Activated CD4-positive, alpha-beta T cell treated with anti-CD3 and anti-CD28 coated beads for 24 hours (primary cell): ENCODE measurements around the gene MVB12B.
A peak's percentile ranks its signal among the peaks of the same experiment; 100 is the strongest.

Experiments
- DNase-seq, 2 donors: peaks; one replicate each; pipeline ENCODE4 v3.0.0-alpha.2; 2020; ENCODE audit warnings: low read depth in 2 of 2

The MVB12B gene

DNA sequence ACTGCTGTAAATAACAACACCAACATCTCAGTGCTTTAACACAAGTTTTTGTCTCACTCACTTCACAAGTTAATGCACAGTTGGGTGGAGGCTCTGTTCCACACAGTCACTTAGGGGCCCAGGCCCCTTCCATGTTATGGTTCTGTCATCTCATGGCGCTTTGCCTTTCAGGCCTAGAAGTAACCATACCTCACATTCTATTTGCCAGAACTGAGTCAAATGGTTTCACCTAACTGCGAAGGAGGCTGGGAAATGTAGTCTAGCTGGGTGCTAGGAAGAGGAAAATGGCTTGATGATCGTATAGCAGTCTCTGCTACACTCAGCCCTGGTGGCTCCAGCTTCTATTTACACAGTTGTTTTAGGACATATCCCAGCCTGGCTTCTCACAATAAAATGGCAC, 23.1 kb upstream of the MVB12B start:
- no peak for DNase-seq

DNA sequence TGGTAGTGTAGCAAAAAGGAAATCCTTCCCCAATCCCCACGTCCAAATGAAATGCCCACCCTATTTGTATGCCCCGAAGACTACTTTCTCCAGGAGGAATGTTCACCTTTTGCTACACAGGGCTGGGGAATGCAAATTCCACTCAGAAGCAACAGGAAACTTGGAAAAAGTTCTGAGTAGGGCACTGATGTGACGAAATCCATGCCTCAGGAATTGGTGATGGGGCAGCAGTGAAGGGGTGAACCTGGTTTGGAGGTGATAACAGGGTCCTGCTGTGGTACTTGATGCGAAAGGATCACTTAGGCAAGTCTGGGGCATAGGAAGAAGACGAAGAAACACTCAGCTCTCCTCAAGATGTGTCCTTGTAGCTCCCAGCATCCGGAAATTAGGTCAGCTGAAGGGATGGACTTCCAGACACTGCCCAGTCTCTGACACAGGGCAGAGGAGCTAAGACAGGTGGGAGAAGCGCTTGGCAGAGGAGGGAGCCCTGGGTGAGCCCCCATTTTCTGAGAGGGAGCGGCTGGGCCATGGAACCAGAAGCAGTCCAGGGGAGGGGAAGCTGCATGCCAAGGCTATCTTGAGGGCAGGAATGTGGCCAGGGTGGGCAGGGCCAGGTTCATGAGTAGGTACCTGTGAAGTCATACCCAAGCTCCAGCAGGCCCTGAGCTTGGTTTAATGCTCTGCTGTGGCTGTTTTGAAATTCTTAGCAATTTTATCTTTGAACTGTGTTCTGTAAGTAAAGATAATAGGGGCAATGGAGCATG, 22.2 kb upstream of the MVB12B start:
- DNase-seq = no peak

DNA sequence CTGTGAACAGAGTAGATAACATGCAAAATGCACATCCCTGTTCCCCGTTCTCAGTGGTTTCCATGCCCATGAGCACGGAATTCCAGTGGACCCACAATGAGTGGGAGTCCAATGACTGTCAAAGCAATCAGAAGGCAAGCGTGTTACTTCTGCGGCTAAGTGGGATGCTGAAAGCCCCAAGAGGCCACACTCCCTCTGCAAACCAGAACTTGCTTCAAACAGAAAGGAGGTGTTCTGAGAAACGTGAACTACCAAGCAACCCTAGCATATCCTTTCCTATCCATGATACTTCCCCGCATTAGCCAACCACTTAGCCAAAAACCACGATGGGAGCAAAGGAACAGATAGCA, 21.7 kb upstream of the MVB12B start:
- DNase-seq = no peak

DNA sequence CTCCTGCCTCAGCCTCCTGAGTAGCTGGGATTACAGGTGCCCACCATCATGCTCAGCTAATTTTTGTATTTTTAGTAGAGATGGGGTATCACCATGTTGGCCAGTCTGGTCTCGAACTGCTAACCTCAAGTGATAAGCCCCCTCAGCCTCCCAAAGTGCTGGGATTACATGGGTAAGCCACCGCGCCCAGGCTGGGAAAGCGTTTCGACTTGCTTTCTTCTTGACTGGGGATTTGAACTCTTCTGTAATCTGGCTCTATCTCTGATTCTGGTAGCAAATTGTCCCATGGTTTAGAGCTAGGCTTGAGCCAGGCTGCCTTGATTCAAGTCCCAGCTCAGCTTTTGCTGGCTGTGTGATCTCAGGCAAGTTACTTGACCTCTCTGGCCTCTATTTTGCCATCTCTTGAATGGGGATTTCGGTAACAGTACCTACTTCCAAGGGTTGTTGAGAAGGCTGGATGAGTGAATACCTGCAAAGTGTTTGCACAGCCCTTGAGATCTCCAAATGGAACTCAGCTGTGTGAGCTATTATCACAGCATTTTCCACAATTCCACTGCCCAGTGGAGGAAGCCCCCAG, 20.5 kb upstream of the MVB12B start:
- no peak for DNase-seq

DNA sequence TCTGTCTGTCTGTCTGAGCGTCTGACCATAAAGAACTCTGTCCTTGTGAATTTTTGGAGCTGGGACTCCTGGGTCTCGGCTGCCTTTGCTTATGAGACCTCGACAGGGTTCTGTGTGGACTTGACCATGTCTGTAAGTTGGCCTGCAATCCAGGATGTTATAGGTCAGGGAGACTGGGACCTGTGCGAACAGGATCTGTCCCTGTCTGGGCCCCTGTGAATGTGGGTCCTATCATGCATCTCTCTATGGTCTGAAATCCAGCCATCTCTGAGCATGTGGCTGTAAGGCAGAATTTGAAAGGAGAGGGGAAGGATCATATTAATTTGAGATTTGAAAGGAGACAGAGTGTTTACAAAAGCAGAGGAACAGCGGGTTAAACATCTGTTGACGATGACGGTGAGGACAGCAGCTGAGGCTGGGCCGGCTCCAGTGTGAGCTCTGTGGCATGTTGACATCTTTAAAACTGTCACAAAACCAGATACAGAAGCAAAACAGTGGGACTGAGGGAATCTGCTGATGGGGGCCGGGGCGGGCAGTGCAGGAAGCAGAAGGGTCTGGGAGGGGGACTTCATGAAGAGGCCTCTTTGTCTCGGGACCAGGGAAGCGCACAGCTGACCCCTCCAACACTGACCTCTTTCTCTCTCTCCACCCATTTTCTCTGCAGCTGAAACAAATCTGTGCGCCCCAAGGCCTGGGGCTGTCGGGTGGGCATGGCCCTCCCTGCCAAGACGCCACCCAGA, 19.1 kb upstream of the MVB12B start:
- DNase-seq = no peak

DNA sequence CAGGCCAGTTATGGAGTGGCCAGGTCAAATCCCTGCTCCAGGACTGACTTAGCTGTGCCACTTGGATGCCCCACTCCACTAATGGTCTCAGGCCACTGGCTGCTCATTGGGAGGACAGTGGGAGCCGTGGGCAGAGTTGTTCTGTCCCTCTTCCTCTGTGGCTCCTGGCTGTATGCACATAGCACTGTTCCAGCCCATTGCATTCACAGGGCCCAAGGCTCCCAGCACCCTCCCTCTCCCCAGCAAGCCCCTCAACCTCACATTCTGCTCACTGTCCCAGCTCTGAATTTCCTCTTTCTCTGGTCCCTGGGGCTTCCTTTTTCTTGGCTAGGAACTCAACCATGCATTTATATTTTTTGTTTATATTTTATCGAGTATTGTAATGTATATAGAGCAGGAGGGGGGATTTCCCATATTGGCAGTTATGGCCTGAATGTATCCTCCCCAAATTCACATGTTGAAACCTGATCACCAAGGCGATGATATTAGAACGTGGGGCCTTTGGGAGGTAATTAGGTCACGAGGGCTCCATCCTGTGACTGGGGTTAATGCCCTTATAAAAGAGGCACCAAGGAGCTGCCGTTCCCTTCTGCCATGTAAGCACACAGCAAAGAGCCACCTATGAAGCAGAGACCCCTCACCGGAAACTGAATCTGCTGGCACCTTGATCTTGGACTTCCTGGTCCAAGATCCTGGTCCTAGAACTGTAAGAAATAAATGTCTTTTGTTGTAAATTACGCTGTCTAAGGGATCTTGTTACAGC, 17.0 kb upstream of the MVB12B start:
- no peak for DNase-seq

DNA sequence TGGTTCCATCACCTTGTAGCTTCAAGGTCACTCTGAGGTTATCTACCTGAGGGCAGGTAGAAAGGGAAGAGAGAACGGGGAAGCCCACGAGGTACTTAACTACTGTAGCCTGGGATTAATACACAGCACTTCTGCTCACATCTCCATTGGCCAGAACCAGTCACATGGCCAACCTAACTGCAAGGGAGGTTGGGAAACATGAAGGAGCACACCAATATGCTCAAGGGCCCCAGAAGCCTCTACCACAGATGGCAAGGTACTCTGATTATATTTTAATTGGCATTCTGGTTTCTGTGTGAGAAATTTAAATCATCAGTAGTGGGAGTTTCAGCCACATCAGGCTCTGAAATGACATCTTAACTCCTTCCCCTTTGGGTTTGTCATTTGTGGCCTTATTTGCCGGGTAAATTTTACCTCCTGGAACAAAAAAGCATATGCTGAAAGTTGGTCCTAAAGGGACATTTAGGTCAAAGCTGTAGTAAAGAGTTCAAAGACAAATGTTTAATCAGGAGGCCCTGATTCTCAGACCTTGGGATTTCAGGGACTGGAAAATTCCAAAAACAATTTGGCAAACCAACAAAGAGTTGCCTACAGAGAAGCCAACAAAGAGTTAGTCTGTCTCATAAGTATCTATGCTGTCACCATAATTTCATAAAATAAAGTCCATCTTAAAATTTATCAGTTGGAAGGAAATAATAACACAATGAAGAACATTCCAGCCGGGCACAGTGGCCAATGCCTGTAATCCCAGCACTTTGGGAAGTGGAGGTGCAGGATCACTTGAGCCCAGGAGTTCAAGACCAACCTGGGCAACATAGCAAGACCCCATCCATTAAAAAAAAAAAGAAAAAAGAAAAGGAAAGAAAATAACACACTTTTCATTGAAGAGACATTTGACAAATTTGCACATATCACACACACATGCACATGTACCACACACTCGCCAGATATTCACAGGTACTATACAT, 13.8 kb upstream of the MVB12B start:
- DNase-seq = no peak

DNA sequence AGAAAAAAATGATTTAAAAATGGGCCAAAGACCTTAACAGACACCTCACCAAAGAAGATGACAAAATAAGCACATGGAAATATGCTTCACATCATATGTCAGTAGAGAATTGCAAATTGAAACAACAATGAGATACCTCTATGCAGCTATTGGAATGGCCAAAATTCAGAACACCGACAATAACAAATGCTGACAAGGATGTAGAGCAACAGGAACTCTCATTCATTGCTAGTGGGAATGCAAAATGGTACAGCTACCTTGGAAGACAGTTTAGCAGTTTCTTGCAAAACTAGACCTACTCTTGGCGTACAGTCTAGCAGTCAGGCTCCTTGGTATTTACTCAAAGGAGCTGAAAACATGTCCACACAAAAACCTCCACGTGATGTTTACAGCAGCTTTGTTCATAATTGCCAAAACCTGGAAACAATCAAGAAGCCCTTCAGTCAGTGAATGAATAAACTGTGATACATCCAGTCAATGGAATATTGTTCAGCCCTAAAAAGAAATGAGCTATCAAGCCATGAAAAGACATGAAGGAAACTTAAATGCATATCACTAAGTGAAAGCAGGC, 10.5 kb upstream of the MVB12B start:
- DNase-seq = no peak

DNA sequence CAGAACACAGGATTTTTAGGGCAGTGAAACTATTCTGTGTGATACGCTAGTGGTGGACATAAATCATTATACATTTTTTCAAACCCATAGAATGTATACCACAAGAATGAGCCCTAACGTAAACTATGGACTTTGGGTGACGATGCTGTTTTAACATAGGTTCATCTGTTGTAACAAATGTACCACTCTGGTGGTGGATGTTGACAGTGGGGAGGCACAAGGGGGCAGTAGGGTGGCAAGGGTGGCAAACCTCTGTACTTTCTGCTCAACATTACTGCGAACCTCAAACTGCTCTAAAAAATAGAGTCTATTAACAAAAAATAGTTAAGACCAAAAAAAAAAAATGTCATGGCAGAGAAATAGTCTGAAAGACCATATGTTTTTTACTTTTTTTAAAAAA, 9.1 kb upstream of the MVB12B start:
- peak in 1 of 2 donors; percentile 9 for DNase-seq

DNA sequence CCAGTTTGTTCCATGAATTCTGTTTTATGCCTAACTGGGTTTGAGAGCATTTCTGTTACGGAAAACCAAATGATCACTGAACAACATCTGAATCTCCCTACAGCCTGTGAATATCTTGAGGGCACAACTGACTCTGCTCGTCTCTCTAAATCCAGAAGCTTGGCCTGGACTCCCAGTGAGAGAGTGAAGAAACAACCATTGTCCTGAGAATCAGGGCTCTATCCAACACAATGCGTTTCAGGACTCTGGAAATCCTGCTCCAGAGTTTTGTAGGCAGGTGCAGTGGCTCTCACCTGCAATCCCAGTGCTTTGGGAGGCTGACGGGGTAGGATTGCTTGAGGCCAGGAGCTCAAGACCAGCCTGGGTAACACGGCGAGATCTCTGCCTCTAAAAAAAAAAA, 7.8 kb upstream of the MVB12B start:
- no peak for DNase-seq

DNA sequence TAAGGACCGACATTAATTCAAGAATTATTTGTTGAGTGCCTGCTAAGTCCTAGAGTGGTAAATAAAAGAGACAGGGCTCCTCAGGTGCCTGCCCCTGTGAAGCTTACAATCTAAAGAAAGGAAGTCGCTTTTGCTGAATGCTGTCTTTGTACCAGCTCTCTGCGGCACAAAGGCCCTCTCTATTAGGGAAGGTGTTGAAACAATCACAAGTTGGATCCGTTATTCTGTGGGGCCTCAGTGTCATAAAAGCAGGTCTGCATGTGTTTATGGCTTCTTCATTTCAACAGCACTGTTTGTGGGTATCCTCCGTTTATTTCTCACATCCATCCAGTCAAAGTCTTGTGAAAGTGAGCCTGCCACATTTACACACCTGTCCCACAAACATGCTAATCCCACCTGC, 7.0 kb upstream of the MVB12B start:
- no peak for DNase-seq

DNA sequence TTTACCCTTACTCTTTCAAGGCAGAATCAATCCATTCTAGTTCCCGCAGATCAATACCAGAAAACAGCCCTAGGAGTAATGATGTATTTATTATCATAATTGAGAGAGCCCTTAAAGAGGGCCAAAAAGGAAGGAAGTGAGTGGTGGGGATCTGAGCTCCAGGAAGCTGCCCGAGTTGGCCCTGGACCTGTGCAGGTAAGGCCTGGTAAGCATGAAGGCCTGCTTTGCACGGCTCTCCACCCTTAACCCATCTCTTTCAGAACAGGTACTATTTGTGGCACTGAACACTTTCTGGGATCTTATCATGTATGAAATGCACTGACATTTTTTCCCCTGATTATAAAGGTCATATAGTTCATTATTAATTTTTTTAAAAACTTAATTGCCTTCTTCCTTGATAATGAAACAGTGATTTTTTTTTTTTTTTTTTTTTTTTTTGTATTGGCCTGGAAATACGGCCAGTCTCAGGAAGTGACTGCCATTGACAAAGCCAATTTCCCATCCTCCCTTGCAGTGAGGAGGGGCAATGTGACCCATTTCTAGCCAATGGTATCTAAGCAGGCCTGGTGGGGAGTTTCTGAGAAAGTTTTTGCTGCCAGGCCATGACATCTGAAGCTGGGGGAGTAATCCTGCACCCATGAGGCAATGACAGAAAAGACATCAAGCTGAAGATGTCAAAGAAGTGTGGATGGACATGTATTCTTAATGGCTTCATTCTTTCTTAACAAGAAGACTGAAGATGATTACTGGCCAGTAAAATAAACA, 6.3 kb upstream of the MVB12B start:
- no peak for DNase-seq

DNA sequence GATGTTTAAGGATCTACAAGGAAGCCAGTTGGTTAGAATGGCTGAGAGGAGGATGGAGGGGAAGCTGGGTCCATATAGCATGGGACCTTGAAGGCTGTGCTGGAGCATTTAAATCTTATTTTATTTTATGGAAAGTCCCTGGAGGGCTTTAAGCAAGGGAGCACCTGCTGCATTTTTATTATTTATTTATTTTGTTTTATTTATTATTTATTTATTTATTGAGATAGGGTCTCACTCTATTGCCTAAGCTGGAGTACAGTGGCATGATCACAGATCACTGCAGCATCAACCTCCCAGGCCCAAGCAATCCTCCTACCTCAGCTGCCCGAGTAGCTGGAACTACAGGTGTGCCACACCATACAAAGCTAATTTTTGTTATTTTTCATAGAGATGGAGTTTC, 4.9 kb upstream of the MVB12B start:
- DNase-seq = no peak

DNA sequence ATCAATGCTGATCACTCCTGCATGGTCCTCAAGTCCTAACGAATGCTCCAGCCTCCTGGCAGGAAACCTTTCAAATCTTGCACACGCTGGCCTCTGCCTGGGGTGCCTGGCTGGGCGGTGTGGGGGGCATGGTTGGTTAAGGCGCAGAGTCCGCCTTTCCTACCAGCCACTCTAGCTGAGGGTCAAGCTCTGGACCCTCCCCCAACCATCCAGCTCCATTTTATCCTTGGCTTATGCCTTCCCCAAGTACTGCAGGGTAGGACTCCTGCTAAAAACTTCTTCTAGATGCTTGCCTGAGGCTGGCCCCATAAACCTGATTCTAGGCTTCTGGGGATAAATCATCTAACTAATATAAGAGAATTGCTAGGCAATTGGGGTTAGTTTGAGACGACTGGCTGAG, 808 bp upstream of the MVB12B start:
- no peak for DNase-seq

DNA sequence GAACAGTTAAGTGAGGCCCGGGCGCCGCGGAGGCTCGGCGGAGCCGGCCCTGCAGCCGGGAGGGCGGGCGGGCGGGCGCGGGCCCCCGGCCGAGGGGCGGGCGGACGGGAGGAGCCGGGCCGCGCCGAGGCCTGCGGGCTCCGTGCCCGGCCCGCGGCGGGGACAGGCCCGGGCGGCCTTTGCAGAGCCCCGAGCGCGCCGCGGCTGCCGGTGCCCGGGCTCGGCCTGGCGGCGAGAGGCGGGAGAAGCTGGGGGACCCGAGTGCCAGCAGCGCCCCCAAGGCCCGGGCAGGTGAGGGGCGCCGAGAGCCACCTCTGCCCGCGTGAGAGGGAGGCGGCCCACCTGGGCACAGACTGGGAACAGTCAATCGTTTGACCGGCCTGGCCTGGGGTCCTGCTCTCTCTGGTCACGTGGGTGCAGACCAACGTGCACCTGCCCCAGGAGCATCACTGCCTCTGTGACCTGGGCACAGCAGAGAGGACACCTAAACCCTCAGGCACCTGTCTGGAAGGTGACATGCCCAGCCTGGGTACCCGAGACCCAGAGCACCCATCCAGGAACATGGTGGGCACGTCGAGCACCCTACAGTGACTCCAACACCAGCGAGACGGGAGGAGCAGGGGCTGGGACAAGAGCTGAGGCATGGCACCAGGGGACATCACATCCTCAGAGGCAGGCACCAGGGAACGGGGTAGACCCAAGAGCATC, 531 bp downstream of the MVB12B start:
- no peak for DNase-seq

DNA sequence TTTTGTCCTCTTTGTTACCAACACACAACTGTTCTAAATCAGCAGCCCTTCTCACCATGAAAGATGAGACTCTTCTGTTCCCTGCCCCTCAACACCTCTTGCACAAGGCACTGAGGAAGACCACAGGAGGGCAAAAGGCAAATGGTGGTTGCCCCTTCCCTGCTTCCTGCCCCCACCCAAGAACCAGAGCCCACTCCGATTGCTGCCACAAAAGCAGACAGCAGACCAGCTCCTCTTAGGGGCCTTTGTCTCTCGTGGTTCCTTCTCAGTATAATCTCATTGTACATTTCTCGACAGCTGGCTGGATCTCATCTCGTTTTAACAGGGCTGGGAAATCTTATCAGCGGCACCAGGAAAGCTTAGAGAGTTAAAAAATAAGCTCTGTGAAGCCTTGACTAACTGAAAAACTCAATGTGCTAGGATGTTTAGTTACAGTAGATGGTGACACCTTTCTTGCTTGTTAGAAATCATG, 1.1 kb downstream of the MVB12B start:
- DNase-seq = no peak

DNA sequence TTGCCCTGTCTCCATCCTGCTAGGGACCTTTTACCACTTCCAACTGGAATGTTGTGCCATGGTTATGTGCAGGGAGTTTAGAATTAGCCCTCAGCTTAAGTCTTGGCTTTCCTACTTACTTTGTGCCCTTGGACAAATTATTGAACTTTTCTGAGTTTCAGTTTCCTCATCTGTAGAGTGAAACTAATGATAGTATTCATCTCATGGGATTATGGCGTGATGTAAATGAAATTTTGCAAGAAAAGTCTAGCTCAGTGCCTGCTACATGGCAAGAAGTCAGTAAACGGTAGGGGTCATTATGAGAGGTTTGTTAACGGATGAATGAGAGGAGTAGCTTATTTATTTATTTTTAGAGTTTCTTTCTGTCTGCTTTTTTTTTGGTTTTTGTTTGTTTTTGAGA, 1.8 kb downstream of the MVB12B start:
- no peak for DNase-seq

DNA sequence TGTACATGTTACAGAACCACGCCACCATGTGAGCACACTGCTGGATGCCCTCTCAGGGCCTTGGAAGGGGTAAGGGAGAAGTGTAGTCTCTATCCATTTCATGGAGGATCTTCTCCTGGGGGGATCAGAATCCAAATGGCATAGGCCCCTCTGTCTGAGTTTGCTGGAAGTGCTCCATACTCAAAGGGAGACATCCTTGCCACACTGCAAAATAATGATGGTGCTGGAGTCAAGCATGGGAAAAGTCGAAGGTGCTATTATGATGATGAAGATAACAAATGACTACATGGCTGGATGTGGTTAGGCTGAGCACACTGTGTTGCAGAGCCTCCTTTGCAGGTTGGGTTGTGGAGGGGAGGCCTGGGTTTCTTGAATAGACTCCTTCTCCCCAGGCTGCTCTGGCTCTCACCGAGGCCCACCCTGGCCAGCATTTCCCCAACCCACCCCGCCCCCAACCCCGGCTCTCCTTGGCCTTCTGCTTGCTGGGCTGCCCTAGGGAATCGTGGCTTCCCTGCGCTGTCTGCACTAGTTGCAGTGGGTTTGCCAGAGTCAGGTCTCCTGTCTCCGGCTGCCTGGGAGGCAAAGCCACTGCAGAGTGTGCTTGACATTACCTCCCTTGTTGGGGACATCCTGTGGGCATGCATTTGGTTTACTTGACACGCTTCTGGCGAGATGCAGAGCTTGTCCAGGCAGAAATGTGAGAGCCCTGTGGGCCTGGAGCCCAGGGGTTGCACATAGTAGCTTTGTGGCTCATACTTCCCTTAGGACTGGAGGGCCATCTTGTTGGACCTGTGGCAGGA, 3.0 kb downstream of the MVB12B start:
- DNase-seq = no peak

DNA sequence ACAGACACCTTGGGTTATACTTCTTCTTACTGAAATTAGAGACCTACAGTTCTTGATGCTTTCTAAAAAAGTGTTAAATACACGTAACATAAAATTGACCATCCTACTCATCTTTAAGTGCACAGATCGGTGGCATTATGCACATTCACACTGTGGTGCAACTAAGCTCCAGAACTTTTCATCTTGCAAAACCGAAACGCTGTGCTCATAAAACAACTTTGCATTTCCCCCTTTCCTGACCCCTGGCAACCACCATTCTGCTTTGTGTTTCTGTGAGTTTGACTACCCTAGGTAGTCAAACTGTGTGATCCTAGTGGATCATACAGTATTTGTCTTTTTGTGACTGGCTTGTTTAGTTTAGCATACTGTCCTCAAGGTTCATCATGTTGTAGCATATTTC, 3.9 kb downstream of the MVB12B start:
- DNase-seq = no peak
